ENCODE data around the gene TANC2.

- no peak for TF ChIP-seq ZNF26 (tag by site-specific recombination; IDR thresholded peaks at IDR 0.05)
- no peak; the same call in 1 of the 2 replicates for TF ChIP-seq ZNF561 (tag by site-specific recombination; IDR thresholded peaks at IDR 0.05; ENCODE audit: borderline replicate concordance)
- TF ChIP-seq REST (tag by site-specific recombination; IDR thresholded peaks at IDR 0.05), result no peak
Observed at GRCh38 chr17:62965686-62966425, at the start of gene TANC2.
